AG09319 (cell line): ENCODE data around the gene MAP3K9.
"Not testable (repeated sequence)": the region's sequence is repeated elsewhere in the genome, so short reads cannot be mapped to it uniquely, and the experiment has no call there.

Source experiments
- DNase-seq: peaks from one replicate; pipeline ENCODE4 v3.0.0-alpha.2; 2010; ENCODE audit warnings: low read depth; ENCODE audit errors: extremely low read depth
- TF ChIP-seq, protein P1 (sequence below): IDR thresholded peaks from 2 replicates; pipeline ENCODE4 v1.5.1; 2011; ENCODE audit warnings: low read depth, mild to moderate bottlenecking, inconsistent platforms, low read length, moderate library complexity

Gene MAP3K9

GRCh38 chr14:70704960-70705359, 104.4 kb downstream of the MAP3K9 start:
- TF ChIP-seq, protein P1, sequence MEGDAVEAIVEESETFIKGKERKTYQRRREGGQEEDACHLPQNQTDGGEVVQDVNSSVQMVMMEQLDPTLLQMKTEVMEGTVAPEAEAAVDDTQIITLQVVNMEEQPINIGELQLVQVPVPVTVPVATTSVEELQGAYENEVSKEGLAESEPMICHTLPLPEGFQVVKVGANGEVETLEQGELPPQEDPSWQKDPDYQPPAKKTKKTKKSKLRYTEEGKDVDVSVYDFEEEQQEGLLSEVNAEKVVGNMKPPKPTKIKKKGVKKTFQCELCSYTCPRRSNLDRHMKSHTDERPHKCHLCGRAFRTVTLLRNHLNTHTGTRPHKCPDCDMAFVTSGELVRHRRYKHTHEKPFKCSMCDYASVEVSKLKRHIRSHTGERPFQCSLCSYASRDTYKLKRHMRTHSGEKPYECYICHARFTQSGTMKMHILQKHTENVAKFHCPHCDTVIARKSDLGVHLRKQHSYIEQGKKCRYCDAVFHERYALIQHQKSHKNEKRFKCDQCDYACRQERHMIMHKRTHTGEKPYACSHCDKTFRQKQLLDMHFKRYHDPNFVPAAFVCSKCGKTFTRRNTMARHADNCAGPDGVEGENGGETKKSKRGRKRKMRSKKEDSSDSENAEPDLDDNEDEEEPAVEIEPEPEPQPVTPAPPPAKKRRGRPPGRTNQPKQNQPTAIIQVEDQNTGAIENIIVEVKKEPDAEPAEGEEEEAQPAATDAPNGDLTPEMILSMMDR = no peak
- no peak for DNase-seq

DNA sequence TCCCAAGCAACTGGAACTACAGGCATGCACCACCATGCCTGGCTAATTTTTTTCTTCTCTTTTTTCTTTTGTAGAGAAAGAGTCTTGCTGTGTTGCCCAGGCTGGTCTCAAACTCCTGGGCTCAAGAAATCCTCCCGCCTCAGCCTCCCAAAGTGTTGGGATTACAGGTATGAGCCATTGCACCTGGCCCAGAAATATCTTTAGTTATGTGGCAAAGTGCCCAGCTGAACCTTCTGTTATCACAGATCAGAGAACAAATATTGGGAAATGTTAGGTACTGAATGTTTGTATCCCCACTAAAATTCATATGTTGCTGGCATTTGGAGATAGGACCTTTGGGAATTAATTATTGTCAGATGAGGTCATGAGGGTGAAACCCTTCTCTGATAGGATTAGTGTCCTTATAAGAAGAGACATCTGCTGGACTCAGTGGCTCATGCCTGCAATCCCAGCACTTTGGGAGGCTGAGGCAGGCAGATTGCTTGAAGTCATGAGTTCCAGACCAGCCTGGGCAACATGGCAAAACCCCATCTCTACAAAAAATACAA, 105.6 kb downstream of the MAP3K9 start:
- DNase-seq = not testable (repeated sequence)

DNA sequence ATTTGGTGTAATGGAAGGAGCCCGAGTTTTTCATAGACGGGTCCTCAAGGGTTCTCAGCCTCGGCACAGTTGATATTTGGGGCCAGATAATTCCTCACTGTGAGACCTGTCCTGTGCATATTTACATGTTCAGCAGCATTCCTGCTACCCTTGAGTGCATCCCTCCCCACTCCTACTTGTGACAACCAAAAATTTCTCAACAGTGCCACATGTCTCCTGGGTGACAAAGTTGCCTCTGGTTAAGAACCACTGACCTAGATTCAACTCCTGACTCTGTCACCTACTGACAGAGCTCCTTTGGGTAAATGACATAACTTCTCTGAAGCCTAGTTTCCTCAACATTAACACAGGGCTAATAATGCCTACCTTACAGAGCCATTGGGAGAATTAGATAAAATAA, 107.2 kb downstream of the MAP3K9 start:
- DNase-seq = no peak
- TF ChIP-seq, protein P1 = no peak

- DNase-seq = no peak
These were observed 107.7 kb downstream of the MAP3K9 start for GRCh38 chr14:70701610-70702009.

GRCh38 chr14:70700955-70701585, 108.2 kb downstream of the MAP3K9 start:
- TF ChIP-seq, protein P1 = no peak
- no peak for DNase-seq

More at GRCh38 chr14:70701610-70702009, 107.7 kb downstream of the MAP3K9 start:
- TF ChIP-seq, protein P1 = no peak

DNA sequence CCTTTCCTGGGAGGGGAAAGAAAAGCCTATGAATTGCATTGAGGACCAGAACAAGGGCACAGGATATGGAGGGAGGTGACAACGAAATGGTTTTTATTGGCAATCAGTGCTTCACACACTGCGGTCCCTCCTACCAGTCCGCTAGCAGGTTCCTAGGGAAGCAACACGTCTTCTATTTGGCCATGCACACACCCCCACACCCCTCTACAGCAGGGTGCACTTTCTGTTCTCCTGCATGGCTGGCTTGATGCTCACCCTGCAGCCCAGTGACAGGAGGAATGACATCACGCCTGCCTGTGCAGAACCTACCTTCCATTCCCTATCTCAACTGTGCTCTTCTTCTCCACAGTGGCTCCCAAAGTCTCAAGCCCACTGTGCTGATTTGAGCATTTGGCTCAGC, 109.7 kb downstream of the MAP3K9 start:
- TF ChIP-seq, protein P1 = no peak
- DNase-seq = no peak

GRCh38 chr14:70698288-70698687, 111.0 kb downstream of the MAP3K9 start:
- TF ChIP-seq, protein P1 = no peak
- no peak for DNase-seq

DNA sequence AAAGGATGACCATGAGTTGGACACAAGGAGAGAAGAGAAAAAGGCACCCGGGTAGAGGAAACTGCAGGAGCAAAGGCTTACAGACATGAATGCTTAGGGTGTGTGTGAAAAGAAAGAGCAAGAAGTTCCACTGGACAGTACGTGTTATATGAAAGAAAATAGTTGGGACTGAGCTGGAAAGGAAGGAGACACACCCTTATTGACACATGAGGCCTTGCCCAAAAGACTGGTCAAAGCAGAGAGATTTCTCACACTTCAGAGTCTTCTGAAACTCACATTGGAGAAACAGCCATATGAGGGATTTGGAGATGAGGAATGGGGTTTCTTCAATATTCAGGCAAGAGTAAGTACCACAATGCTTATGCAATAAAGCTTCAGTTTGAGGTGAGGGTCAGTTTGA, 111.6 kb downstream of the MAP3K9 start:
- DNase-seq = no peak
- TF ChIP-seq, protein P1 = no peak
